SK-N-SH (cell line): ENCODE measurements around the gene ANO5.
"Not testable (repeated sequence)": the region's sequence is repeated elsewhere in the genome, so short reads cannot be mapped to it uniquely, and the experiment has no call there.

Experiments used
- CHD2 ChIP-seq: fragments of 150-350 bp; IDR thresholded peaks from 2 replicates; pipeline ENCODE4 v1.6.1; 2018; ENCODE audit warnings: low read length; ENCODE audit not compliant: partially characterized antibody
- EP300 ChIP-seq, 2 experiments: IDR thresholded peaks; 2 replicates each; pipeline versions ENCODE4 v1.4.0 to v1.6.1; 2012; ENCODE audit warnings: borderline replicate concordance in 1 of 2, low read depth in 1 of 2, low read length in 1 of 2
- NFIC ChIP-seq: IDR thresholded peaks from 2 replicates; pipeline ENCODE4 v1.4.0; 2012; ENCODE audit warnings: borderline replicate concordance
- POLR2AphosphoS5 ChIP-seq: IDR thresholded peaks from 2 replicates; pipeline ENCODE4 v1.6.1; 2012; ENCODE audit warnings: low read depth, low read length
- RAD21 ChIP-seq: IDR thresholded peaks from 2 replicates; pipeline ENCODE4 v1.6.1; 2012; ENCODE audit warnings: mild to moderate bottlenecking, low read length
- TAF1 ChIP-seq: IDR thresholded peaks from 2 replicates; pipeline ENCODE4 v1.6.1; 2012; ENCODE audit warnings: low read depth, mild to moderate bottlenecking, low read length, moderate library complexity, borderline replicate concordance
- TF ChIP-seq, protein P1 (sequence below): IDR thresholded peaks from 2 replicates; pipeline ENCODE4 v1.4.0; 2012; ENCODE audit warnings: low read depth, borderline replicate concordance
- TF ChIP-seq, protein P2 (sequence below): IDR thresholded peaks from 2 replicates; pipeline ENCODE4 v1.4.0; 2012; ENCODE audit warnings: low read depth, borderline replicate concordance
- TF ChIP-seq, protein P3 (sequence below): fragments of 200-600 bp; sonication (generic); IDR thresholded peaks from 2 replicates; pipeline ENCODE4 v1.6.1; 2017; ENCODE audit warnings: antibody characterized with exemption, mild to moderate bottlenecking, moderate library complexity
- TF ChIP-seq, protein P4 (sequence below): fragments of 150-350 bp; IDR thresholded peaks from 2 replicates; pipeline ENCODE4 v1.6.1; 2016; ENCODE audit warnings: mild to moderate bottlenecking, low read depth, low read length

DNA sequence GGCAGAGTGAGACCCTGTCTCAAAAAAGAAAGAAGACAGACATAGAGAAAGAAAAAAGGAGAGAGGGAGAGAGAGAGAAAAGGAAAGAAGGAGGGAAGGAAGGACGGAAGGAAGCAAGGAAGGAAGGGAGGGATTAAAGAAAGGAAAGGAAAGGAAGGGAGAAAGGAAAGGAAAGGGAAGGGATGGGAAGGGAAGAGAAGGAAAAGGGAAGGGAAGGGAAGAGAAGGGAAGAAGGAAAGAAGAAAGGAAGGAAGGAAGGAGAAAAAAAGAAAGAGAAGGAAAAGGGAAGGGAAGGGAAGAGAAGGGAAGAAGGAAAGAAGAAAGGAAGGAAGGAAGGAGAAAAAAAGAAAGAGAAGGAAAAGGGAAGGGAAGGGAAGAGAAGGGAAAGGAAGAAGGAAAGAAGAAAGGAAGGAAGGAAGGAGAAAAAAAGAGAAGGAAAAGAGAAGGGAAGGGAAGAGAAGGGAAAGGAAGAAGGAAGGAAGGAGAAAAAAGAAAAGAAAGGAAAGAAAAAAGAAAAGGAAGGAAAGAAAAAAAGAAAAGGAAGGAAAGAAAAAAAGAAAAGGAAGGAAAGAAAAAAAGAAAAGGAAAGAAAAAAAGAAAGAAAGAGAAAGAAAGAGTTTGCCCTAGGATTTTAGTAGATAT is 76.2 kb downstream of the ANO5 start:
- TF ChIP-seq, protein P1, sequence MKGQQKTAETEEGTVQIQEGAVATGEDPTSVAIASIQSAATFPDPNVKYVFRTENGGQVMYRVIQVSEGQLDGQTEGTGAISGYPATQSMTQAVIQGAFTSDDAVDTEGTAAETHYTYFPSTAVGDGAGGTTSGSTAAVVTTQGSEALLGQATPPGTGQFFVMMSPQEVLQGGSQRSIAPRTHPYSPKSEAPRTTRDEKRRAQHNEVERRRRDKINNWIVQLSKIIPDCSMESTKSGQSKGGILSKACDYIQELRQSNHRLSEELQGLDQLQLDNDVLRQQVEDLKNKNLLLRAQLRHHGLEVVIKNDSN, result not testable (repeated sequence)
- not testable (repeated sequence) for TF ChIP-seq CHD2; POLR2AphosphoS5; RAD21; EP300 (IDR thresholded peaks at IDR 0.05; ENCODE audit: borderline replicate concordance in 1 of 2, low read depth in 1 of 2, low read length in 1 of 2); TAF1; NFIC
- TF ChIP-seq, protein P2, sequence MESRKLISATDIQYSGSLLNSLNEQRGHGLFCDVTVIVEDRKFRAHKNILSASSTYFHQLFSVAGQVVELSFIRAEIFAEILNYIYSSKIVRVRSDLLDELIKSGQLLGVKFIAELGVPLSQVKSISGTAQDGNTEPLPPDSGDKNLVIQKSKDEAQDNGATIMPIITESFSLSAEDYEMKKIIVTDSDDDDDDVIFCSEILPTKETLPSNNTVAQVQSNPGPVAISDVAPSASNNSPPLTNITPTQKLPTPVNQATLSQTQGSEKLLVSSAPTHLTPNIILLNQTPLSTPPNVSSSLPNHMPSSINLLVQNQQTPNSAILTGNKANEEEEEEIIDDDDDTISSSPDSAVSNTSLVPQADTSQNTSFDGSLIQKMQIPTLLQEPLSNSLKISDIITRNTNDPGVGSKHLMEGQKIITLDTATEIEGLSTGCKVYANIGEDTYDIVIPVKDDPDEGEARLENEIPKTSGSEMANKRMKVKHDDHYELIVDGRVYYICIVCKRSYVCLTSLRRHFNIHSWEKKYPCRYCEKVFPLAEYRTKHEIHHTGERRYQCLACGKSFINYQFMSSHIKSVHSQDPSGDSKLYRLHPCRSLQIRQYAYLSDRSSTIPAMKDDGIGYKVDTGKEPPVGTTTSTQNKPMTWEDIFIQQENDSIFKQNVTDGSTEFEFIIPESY, result not testable (repeated sequence)
- TF ChIP-seq, protein P3, sequence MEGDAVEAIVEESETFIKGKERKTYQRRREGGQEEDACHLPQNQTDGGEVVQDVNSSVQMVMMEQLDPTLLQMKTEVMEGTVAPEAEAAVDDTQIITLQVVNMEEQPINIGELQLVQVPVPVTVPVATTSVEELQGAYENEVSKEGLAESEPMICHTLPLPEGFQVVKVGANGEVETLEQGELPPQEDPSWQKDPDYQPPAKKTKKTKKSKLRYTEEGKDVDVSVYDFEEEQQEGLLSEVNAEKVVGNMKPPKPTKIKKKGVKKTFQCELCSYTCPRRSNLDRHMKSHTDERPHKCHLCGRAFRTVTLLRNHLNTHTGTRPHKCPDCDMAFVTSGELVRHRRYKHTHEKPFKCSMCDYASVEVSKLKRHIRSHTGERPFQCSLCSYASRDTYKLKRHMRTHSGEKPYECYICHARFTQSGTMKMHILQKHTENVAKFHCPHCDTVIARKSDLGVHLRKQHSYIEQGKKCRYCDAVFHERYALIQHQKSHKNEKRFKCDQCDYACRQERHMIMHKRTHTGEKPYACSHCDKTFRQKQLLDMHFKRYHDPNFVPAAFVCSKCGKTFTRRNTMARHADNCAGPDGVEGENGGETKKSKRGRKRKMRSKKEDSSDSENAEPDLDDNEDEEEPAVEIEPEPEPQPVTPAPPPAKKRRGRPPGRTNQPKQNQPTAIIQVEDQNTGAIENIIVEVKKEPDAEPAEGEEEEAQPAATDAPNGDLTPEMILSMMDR, result not testable (repeated sequence)
- TF ChIP-seq, protein P4, sequence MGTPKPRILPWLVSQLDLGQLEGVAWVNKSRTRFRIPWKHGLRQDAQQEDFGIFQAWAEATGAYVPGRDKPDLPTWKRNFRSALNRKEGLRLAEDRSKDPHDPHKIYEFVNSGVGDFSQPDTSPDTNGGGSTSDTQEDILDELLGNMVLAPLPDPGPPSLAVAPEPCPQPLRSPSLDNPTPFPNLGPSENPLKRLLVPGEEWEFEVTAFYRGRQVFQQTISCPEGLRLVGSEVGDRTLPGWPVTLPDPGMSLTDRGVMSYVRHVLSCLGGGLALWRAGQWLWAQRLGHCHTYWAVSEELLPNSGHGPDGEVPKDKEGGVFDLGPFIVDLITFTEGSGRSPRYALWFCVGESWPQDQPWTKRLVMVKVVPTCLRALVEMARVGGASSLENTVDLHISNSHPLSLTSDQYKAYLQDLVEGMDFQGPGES, result not testable (repeated sequence)
